RPMI8226 (cell line): ENCODE results near the gene SPAG17.

Experiments
- DNase-seq: peaks from one replicate; pipeline ENCODE4 v3.0.0-alpha.2; 2015

Gene SPAG17

DNA sequence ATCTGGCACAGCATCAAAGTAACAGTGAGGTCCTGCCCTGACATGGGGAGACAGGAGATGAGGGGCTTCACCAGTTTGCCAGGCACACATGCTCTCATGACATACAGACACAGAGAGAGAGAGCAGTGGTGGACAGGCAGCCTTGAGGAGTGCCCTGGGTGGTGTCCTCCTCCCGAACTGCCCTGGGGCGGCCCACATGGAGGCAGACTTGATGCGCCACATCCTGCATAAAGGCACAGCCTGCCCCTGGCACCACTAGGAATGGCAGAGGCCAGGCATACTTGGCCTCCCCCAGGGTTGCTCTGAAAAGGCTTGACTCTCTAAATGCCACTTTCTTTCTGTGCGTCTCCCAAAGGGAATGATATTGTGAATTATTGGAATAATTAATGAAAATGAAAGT lies 67.5 kb downstream of the SPAG17 start:
- no peak for DNase-seq

- DNase-seq, result no peak
Observed at GRCh38 chr1:118116909-118117308, 68.1 kb downstream of the SPAG17 start.

GRCh38 chr1:118116401-118116800 lies 68.6 kb downstream of the SPAG17 start:
- no peak for DNase-seq

GRCh38 chr1:118115567-118116295 lies 69.3 kb downstream of the SPAG17 start:
- DNase-seq, result no peak

DNA sequence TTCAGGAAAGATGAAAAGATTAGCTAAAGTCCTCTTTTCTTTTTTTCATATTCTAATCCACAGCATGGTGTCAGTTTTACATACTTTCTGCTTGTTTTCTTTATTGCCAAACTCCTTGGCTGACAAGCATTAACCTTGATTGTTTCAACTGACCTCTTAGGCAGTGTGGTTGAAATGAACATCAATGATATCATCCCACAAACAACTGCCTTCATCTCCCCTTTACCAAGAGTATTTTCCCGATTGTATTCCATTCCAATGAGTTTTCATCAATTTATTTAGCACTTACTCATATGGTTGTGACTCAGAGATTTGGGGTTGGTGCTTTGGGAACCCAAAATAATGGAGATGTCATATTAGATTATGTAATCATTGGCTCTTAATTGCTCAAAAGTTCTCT lies 71.8 kb downstream of the SPAG17 start:
- no peak for DNase-seq

- no peak for DNase-seq
Observed at GRCh38 chr1:118110580-118110979, 74.4 kb downstream of the SPAG17 start.

GRCh38 chr1:118104951-118105350 lies 80.1 kb downstream of the SPAG17 start:
- no peak for DNase-seq

DNA sequence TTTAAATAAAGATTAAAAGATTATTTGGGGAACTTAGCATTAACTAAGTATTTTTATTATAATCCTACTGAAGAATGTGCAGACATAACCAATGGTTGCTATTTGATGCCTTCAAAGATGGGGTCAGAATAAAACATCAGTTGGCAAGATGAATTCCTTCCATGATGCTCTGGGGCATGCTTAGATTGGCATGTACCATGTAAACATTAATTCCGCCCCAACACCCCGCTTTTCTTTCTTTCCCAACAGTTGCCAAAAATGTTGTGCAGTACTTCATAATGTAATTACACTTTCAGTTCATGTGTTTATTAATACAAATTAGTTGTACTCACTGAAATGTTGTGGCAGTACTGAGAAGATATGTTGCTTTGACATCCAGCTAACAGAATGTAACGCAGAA lies 82.6 kb downstream of the SPAG17 start:
- no peak for DNase-seq

- no peak for DNase-seq
Observed at GRCh38 chr1:118101999-118102398, 83.0 kb downstream of the SPAG17 start.

DNA sequence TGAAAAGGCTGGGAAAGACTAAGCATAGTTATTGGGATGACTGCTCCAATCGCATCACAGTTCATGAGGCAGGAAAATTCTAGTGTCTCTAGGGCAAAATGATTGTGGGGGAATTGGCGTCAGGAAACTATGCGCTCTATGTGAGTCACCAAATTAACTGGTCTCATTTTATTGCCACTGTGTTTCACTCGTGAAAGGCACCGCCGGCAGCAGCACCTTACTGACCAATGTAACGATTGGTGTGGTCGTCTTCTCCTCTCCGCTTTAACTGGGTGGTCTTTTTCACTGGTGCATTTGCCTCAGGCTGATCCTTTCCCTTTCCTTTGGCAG lies 83.5 kb downstream of the SPAG17 start:
- no peak for DNase-seq

- DNase-seq, result no peak
Observed at GRCh38 chr1:118100686-118101514, 84.1 kb downstream of the SPAG17 start.

- no peak for DNase-seq
Observed at GRCh38 chr1:118099686-118100085, 85.3 kb downstream of the SPAG17 start.

- no peak for DNase-seq
Observed at GRCh38 chr1:118097622-118098348, 87.2 kb downstream of the SPAG17 start.

DNA sequence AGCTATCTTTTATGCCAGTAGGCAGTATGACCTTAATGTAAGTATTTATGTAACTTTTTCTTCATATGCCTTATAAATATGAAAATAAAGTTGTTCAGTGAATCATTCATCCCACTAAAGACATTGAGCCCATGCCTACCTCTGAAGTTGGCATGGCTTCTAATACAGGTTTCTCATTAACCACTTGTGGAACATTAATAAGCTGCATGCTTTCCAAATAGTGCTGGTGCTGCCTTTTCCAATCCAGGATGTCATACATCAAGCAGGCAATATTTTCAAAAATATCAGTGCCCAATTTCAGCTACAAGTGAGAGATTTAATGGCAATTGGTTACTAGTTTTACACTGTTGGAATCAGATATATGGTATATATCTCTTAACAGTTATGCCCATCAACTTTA lies 92.0 kb downstream of the SPAG17 start:
- DNase-seq, result no peak

GRCh38 chr1:118090130-118090529 lies 94.9 kb downstream of the SPAG17 start:
- DNase-seq, result no peak

GRCh38 chr1:118085365-118085764 lies 99.7 kb downstream of the SPAG17 start:
- no peak for DNase-seq

DNA sequence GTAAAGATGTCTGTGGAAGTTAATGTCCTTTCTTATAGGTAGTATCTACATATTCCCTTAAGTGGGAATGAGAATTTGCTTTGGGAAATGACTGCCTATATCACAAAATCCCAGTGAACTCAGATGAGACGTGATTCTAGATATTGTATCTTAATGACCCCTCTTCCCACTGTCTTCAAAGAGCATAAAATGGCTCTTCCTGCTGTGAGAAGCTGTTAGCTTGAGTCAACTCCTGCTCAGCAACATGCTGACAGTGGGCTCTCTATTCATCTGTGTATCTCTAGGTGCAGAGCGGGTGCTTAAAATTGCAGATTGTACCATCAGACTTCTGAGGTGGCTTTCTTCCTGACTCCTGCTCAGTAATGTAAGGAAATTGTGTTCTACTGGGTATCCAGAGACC lies 100.6 kb downstream of the SPAG17 start:
- DNase-seq, result no peak

GRCh38 chr1:118082984-118083383 lies 102.0 kb downstream of the SPAG17 start:
- DNase-seq, result no peak

DNA sequence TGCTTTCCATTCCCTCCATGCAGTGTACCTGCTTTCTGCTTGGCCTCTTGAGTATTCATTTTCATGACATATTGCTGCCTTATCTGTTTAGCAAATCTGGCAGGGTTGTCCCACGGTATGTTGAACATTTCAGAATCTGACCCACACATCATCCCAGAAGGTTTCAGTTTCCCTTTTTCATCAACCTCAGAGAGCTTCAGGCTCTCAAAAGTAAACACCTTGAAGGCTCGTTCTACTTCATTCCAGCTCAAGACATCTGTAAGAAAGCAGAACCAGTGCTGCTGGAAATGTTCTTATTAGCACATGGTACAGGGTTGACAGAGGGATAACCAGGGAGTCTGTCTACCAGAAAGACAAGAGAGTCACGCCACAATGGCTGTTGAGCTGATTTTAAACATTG lies 103.6 kb downstream of the SPAG17 start:
- DNase-seq, result peak; percentile 38

- DNase-seq, result peak; percentile 30
Observed at GRCh38 chr1:118077331-118078045, 107.5 kb downstream of the SPAG17 start.

DNA sequence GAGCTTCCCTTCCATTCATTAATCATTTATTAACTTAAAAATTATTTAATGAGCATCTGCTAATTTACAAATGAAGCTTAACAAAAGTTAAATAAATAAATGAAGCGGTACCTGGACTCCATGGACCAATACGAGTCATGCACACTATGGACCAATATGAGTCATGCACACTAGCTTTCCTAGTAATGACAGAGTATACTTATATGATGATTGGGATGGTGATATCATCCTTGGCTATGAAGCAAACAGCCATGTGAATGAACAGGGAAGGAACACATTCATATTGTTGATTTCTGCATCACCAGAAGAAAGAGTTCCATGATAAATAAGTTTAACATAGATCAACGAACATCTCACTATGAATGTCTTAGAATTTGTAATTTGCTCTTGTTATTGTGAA lies 109.9 kb downstream of the SPAG17 start:
- DNase-seq, result no peak

DNA sequence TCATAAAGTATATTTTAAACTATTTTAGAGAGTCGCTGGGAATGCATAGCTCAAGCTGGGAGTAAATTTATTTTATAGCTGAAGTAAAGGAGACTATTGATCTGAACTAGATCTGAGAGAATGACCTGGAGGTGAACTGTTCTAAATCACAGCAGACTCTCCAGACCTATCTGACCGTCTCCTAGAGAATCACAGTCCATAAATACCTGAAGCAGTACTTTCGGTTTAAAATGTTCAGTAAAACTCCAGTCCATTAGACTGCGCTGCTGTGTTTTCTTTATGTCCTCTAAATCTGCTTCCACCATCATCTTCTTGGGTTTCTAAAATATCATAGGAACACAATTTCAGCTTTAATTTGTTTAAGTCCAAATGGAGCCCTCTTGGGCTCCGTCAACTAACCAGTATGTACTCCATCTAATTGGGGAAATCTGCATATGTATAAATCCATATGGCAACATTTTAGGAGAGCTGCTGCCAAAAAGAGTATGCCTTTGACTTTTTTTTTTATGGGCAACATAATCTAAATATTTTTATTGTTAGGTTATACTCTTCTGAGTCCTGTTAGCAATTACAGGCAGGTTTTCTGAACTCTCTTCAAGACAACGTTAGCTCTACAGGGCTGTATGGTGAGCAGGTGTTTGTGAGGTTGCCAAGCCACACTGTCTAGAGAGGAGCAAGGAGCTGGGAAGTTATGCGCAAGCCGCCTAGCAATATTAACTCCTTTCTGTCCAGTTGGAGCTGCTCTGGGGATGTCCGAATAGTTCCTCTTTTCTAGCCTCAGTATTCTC lies 111.2 kb downstream of the SPAG17 start:
- peak; percentile 68 for DNase-seq
